Activated CD4-positive, CD25-positive, alpha-beta regulatory T cell (primary cell): ENCODE results near the gene NXPH1.
A peak's percentile ranks its signal among the peaks of the same experiment; 100 is the strongest.

Source experiments
- DNase-seq, 4 experiments: peaks; one replicate each; lab custom pipeline; 2025; lab: John Stamatoyannopoulos, UW

Gene NXPH1

DNA sequence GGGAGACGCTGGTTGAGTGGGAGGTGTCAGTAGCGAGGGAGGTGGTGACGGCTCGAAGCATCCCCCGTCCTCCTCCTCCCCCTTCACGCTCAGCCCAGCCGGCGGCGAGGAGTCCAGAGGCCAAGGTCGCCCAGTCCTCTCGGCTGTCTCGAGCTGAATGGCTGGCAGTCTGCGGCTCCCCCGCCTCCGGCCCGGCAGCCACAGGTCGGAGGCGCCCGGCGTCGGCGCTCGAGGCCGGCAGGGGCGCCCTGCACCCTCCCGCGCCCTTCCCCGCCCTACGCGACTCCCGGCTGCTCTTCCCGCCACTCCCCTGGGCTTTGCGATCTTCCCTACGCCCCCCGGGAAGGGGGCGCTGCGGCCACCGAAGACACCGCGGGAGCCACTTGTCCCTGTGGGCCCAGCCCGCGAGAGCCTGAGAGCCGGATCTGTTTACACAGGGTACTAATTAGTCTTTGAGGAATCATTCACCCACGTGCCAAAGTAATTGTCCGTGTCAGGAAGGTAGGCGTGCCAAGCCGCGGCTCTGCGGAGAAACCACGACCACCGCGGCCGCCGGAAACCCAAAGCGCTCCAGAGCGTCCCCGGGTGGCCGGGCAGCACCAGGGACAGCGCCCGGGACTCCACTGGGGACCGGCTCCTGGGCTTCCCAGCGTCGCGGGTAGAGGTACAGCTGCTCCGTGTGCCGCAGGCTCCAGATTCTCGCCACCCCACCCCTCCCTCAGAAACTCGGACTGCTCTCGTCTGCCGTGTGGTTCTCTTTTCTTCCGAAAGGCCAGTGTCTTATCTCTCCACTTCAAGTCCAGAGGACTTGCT is at the start of gene NXPH1:
NXPH1 (plus strand) TSS at position 133 of the 813 bp plus-strand sequence.
- DNase-seq = no peak

GRCh38 chr7:8384901-8385300 is 48.5 kb upstream of the NXPH1 start:
- DNase-seq = no peak

- DNase-seq = no peak
Observed at GRCh38 chr7:8386926-8387550, 46.4 kb upstream of the NXPH1 start.

DNA sequence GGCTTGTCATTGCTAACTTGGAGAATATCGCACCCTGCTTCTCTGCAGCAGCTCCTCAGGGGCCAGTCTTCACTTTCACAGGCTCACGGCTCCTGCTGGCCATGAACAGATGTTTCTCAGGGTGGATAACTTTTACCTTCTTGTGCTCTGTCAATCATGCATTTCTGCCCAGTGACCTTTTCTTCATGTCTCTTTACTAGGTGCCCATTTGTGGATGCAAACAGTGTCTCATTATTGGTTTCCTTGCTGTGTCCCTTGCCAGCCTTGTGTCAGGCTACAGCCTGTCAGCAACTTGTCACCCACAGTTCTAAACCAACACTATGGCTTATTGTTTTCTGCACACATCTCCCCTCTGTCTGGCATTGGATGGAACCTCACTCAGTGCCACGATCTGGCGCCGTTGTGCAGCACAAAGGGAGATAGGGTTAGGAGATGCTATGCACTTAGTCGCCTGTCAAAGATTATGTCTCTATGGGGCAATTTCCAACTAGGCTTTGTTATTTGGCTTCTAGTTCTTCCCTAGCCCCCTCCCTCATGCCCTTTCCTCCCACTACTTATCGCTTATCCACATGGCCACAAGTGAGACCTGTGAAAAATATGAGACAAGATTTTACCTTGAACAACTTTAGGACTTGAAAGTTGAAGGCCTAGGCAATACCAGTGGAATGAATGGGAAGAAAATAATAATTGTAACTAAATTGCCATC is 45.7 kb upstream of the NXPH1 start:
- no peak for DNase-seq

DNA sequence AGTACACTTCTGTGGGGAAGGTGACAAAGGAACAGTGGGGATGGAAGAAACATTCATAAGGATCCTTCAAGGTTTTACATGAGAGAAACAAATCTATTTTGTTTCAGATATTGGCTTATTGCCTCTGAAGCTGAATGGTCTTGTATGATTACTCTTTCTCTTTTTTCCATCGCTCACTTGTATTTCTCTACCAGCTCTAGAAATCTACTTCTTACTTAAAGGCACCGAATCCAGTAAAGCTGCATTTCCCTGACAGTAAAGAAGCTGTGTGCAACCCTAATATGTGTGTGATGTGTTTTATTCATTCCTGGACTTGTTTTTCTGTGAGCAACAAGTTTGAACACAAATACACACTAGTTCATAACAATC is 45.2 kb upstream of the NXPH1 start:
- DNase-seq = no peak

- no peak for DNase-seq
Observed at GRCh38 chr7:8389593-8390261, 43.7 kb upstream of the NXPH1 start.

GRCh38 chr7:8390262-8390626 is 43.2 kb upstream of the NXPH1 start:
- no peak for DNase-seq

DNA sequence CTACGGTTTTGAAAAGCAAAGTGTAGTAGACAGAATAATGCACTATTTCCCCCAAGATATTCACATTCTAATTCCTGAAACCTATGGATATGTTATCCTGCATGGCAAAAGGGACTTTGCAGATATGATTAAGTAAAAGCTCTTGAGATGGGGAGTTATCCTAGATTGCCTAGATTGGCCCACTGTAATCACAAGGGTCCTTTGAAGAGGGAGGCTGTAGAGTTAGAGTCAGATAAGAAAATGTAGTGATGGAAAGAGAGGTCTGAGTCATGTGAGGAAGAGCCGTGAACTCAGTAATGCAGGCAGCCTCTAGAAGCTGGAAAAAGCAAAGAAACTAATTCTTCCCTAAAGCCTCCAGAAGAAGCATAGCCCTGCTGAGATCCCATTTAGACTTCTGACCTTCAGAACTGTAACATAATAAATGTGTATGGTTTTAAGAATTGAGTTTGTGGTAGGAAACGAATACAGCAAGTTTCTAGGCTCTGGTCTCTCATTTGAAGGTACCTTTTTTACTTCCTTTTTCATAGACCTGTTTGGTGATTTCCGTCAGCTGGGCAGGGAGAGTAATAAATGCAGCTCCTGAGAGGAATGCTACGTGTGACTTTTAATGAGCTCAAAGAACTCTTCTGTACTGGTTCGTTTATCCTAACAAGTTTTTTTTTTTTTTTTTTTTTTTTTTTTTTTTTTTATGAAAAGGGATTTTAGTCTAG is 41.9 kb upstream of the NXPH1 start:
- no peak for DNase-seq

GRCh38 chr7:8396294-8396693 is 37.1 kb upstream of the NXPH1 start:
- no peak for DNase-seq

- DNase-seq = no peak
Observed at GRCh38 chr7:8408871-8409270, 24.5 kb upstream of the NXPH1 start.

DNA sequence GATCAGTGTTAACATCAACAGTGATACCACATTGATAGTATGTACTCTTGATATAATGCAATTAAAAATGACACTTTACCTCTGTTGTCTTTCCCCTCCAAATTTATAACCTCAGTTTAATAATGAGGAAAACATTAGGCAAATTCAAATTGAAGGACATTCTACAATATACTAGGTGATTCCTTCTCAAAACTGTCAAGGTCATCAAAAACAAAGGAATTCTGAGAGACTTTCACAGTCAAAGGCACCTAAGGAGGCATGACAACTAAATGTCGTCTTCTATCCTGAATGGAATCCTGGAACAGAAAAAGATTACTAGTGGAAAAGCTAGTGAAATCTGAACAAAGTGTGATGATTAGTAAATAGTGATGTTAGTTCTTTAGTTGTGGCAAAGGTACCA is 22.3 kb upstream of the NXPH1 start:
- no peak for DNase-seq

DNA sequence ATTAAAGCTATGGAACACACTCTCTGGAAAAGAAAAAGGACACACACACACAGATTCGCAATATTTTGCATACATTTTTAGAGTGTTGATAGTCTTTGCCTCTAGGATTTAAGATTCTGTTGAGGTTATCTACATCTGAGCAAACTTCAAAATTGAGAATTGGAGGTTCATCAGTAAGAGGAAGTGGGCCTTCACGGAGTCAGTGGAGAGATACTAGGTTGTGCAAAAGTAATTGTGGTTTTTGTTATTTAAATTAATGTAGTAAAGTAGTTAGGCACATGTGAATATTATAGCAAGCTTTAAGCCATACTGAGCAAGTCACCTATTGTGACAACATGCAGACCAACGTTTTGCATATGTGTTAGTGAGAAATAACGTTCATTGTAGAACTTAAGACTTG is 19.8 kb upstream of the NXPH1 start:
- no peak for DNase-seq

DNA sequence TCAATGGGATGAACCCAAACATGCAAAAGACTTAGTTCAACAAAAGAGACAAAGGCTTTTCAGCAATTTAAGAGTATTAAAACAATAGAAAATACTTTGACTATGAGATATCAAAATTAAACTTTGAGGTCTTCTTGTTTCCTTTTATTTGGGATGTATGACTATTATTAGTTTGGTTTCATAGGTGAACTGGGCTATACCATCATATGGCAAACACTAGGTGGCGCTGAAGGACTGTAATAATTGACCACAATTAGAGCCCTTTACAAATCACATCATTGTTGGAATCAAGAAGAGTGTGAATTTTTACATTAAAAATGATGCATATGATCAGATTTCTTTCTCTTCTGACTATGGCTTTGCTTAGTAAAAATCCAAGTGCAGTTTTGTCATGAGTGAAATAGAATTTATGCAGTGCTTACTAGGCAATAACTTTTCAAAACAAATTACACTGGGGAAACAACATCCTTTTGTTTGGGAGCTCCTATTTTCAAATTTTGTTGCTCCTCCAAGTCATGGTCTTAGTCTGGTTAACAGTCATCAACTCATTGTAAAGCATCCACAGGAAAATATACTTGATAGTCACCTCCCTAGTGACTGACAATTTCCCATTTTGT is 14.7 kb upstream of the NXPH1 start:
- DNase-seq = peak in 3 of 4 experiments; percentile 3 to 23 (median 23)

- DNase-seq = no peak
Observed at GRCh38 chr7:8422177-8422576, 11.2 kb upstream of the NXPH1 start.

GRCh38 chr7:8423057-8423456 is 10.4 kb upstream of the NXPH1 start:
- no peak for DNase-seq

- DNase-seq = no peak
Observed at GRCh38 chr7:8425223-8425622, 8.2 kb upstream of the NXPH1 start.

- DNase-seq = no peak
Observed at GRCh38 chr7:8430643-8431042, 2.8 kb upstream of the NXPH1 start.

DNA sequence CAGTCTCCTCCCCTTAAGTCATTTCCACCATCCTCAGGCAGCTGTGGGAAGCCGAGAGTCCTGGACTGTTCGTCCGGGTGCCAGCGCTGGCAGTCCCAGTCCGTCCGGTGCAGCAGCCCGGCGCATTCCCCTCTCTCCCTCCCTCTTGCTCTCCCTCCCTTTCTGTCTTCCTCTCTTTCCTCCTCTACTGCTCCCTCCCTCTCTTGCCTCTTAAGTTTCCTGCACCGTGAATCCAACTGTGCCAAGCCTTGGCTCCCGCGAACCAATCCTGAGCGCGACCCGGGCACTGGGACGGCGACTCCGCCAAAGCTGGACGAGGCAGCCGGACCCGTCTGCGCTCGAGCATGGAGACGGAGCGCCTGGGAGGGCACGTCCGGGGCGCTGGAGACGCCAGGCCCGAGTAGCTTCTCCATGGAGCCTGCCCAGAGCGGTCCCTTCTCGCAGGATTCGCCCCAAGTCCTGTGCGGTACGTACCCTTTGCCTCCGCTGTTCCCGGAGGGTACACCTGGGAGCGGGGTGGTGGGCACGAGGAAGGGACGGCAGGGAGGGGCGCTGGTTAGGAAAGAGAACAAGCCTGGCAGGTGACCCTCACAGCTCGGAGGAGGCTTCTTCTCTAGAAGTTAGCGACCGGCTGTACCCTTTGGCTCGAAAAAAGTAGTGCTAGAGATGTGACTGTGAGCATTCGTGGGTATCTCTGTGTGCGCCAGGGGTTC is 1.0 kb downstream of the NXPH1 start:
- no peak for DNase-seq

DNA sequence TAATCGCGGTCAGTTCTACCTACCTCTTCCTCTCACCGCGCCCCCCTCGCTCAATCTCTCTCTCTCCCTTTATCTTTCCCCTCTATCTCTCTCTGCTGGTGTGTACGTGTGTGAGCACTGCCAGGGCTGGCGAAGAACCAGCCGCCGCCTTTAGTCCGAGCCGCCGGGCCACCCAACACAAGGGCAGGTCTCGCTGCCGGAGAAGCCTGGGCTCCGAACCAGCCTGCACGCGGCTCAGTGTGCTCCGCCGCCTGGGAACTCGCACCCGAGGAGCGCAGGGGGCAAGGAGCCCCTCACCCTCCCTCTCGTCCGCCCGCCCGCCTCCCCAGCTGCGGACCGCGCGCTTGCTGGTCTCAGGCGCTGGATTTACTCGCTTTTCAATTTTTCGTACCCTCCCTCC is 1.7 kb downstream of the NXPH1 start:
- no peak for DNase-seq

DNA sequence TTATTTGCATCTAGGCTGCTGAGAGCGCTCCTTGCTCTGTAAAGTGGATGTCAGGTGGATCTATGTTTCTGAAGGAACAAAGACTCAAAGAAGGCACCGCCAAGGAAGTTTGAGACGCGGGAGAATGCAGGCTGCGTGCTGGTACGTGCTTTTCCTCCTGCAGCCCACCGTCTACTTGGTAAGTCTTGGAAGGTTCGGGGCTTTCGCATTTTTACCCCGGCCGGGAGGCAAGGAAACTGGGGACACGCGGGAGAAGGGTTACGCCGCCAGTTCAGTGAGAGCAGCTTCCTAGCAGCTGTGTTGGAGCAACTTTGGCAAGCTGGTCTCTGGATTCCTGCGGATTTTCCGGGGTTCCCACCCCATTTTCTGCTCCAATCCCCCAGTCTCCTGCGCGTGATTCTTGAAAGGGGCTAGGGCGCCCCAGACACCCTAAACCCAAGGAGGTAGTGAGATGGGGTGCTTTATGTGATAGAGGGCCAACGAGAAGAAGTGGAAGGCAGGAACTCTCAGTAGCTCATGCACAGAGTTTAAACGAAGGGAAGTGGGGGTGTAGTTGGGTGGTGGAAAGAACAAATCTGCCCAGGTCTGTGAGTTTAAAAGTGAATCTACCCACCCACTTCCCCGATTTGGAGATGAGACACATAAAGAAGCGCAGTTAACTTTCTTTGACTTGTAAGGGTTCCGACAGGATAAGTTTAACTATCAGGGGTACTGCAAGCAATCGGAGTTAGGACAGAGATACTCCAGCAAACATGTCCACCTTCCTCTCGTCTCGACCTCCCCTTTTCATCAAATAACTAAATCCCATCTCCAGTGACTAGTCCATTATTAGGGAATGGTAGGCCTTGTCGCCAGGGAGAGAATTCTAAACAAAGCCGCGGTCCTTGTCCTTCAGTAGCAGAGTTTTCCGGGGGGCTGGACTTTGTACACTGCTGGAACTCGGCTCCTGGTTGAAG is 2.5 kb downstream of the NXPH1 start:
- DNase-seq = no peak
